Stimulated activated CD8-positive, alpha-beta memory T cell treated with anti-CD3 and anti-CD28 coated beads, Interleukin-4, amount 100 ng/mL, for 24 hours (primary cell): ENCODE measurements around the gene LRRC57.

Source experiments
- DNase-seq: peaks from one replicate; pipeline ENCODE4 v3.0.0-alpha.2; 2020; ENCODE audit warnings: low read depth

The LRRC57 gene

DNA sequence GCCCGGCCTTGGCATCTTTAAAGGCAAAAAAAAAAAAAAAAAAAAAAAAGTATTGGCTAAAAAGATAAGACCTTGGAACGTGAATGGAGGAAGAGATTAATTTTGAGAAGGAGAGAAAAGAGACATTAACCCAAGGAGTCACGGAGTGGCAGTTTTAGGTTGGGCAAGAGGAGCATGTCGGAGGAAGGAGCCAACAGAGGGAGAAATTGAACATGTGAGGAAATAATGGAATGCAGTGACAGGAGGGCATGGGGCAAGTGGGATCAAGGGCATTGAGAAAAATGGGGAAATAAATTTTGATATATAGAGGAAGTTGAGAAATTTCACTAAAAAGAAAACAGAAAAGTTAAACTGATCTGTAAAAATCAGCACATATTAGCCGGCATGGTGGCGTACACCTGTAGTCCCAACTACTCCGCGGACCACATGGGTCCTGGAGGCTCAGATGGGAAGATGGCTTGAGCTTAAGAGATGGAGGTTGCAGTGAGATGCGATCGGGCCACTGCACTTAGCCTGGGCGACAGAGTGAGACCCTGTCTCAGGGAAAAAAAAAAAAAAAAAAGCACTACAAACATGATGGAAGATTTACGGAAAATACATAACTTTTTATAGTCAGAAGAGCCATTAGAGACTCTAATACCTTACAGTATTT, 1.3 kb upstream of the LRRC57 start:
- no peak for DNase-seq

- peak; percentile 0 for DNase-seq
These were observed 469 bp upstream of the LRRC57 start for GRCh38 chr15:42549032-42549491.

- no peak for DNase-seq
These were observed 710 bp downstream of the LRRC57 start for GRCh38 chr15:42547918-42548248.

- no peak for DNase-seq
These were observed 3.6 kb downstream of the LRRC57 start for GRCh38 chr15:42544853-42545629.

- DNase-seq = no peak
These were observed 15.3 kb downstream of the LRRC57 start for GRCh38 chr15:42533246-42533645.

DNA sequence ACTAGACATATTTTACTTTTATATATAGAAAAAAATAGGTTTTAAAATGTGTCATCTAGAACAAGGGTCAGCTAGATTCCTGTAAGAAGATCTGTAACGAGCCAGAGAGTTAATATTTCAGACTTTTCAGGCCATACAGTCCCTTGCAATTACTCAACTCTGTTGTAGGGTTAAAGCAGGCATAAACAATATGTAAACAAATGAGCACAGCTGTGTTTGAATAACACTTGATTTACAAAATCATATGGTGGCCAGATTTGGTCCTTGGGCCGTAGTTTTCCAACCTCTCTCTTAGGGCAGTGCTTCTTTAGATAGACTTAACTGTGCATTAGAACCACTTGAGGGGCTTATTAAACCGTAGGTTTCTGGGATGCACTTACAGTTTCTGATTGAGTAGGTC, 19.6 kb downstream of the LRRC57 start:
- DNase-seq = no peak

DNA sequence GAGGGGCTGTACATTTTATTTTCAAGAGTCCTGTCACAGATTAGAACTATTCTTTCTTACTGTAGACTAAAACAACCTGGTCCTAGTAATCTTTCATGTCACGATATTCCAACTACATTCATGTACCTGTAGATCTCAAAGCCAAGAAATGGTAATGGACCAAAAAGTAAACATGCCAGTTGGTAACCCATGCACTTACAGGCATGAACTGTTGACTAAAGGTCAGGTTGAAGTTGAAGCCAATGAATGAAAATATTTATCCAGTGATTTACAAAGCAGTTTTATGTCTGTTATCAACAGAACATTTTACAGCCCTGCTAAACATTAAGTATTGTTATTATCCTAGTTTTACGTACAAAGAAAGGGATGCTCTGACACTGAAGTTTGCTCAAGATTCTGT, 25.3 kb downstream of the LRRC57 start:
- DNase-seq = no peak

DNA sequence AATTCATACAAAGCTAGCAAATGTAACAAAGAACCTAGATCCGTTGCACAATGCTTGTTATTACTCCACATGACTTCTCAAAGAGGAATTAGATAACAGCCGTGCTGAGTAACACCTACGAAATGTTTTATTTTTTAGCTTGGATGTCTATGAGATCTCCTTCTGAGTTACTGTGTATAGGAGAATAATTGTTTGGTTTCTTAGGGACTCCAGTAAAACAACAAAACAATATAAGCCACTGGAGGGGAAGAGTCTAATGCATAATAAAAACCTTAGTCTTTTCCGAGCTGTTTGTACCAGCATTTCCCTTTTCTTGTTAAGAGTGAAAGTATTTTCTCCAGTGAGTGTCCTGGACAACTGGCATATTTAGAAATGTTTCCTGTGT, 37.6 kb downstream of the LRRC57 start:
- no peak for DNase-seq

- DNase-seq = no peak
These were observed 38.2 kb downstream of the LRRC57 start for GRCh38 chr15:42510258-42511006.

DNA sequence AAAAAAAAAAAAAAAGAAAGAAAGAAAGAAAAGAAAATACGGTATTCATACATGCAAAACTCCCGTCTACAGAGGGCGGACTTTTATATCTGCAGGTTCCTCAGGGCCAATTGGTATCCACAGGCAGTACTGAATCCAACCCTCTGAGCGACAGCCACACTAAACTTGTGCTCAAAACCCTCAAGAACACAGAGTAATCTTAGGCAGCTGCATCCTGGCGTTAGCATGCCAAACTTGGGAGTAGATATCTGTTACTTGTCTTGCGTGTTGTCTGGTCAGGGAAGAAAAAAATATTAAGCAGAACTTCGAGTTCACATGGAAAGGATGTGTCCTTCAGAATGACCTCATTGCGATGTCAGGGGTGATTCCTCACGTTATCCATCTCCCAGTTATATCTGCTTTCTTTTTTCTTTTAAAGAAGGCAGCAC, 40.3 kb downstream of the LRRC57 start:
- no peak for DNase-seq

GRCh38 chr15:42507514-42507913, 41.1 kb downstream of the LRRC57 start:
- DNase-seq = no peak

DNA sequence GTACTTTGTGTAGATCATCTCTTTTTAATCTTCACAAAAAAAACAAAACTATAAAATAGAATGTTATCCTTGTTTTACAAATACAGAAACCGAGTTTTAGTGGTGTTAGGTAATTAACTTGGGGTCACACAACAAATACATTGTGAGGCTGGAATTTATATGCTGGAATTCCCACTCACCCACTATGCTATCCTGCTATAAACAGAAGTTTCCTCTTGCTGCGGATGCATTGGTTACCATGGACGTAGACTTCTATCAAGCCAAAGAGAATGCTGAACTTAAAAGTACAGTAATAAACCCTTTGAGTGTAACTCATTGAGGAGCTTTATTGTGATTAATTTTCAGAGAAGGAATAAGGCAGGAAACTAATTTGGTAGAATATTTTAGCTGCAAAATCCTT, 44.0 kb downstream of the LRRC57 start:
- DNase-seq = no peak

DNA sequence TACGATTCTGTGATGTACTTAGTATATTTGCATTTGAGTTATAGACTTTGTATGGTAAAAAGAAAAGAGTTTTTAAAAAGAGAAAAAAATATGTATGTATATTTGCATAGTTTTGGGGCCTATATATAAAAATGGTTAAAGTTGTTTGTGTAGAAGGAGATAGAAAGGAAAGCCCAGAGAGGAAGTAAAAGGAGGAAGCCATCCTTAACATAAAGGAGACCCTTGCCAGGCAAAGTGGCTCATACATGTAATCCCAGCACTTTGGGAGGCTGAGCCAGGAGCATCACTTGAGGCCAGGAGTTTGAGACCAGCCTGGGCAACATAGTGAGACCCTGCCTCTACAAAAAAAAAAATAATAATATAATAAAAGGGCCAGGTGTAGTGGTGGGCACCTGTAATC, 44.8 kb downstream of the LRRC57 start:
- no peak for DNase-seq

DNA sequence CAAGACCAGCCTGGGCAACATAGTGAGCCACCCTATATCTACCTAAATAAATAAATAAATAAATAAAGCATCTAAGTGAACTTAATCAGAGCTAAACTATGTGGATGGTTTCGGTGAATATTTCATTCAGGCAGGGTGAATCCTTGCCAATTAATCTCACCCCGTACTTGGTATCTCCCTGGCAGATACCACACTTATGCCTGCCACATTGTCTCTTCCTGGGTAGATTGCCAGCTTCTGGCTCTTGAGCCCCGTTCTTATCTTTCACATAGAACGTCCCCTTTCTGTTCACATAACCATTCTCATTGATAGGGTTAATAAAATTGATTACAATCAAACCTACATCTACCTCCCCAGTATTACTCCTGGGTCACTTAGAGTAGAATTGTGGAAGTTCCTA, 46.1 kb downstream of the LRRC57 start:
- no peak for DNase-seq

- DNase-seq = no peak
These were observed 48.6 kb downstream of the LRRC57 start for GRCh38 chr15:42499858-42500609.

- DNase-seq = no peak
These were observed 50.2 kb downstream of the LRRC57 start for GRCh38 chr15:42498212-42499068.

- peak; percentile 78 for DNase-seq
These were observed 53.0 kb downstream of the LRRC57 start, which contains the start of gene SNAP23 for GRCh38 chr15:42495361-42496212. TSS of gene SNAP23 (plus strand) at chr15:42495634. CDS start at chr15:42511847, 16,213 bp downstream.

GRCh38 chr15:42494998-42495360, 53.6 kb downstream of the LRRC57 start:
- DNase-seq = peak; percentile 25

- DNase-seq = no peak
These were observed 54.9 kb downstream of the LRRC57 start for GRCh38 chr15:42493679-42494078.

- DNase-seq = no peak
These were observed 56.9 kb downstream of the LRRC57 start for GRCh38 chr15:42491539-42492225.
